Spleen (tissue), 11 donors: ENCODE results near the gene C2CD2. TPM values are rescaled to one million over a fixed set of nuclear protein-coding genes. Genes with fewer than 3 reads are reported as not detected.

Source experiments
- DNase-seq: peaks from one replicate; pipeline ENCODE4 v3.0.0-alpha.2; 2020
- H3K27ac ChIP-seq, 8 donors: fragments of 200-600 bp; sonication (generic) in 7 of 8; 1 replicate in 4 of 8; 2 replicates in 4 of 8; pipeline versions ENCODE4 v1.5.0 to v1.8.0; 2016 to 2021; ENCODE audit warnings: inconsistent platforms in 4 of 8, mild to moderate bottlenecking in 4 of 8, moderate library complexity in 1 of 8
- H3K27me3 ChIP-seq, 7 donors: fragments of 200-600 bp; sonication (generic) in 6 of 7; replicated peaks in 1 of 7; 1 replicate in 4 of 7; 2 replicates in 3 of 7; pipeline versions ENCODE4 v1.5.0 to v1.8.0; 2016 to 2021; ENCODE audit warnings: inconsistent platforms in 3 of 7, mild to moderate bottlenecking in 1 of 7
- H3K36me3 ChIP-seq, 6 donors: fragments of 200-600 bp; sonication (generic) in 5 of 6; 1 replicate in 4 of 6; 2 replicates in 2 of 6; pipeline versions ENCODE4 v1.5.0 to v1.8.0; 2016 to 2021; ENCODE audit warnings: inconsistent platforms in 2 of 6
- H3K4me1 ChIP-seq, 6 donors: fragments of 200-600 bp; sonication (generic) in 5 of 6; 1 replicate in 3 of 6; 2 replicates in 3 of 6; pipeline versions ENCODE4 v1.5.0 to v1.8.0; 2016 to 2021; ENCODE audit warnings: inconsistent platforms in 3 of 6
- H3K4me3 ChIP-seq, 8 donors: fragments of 200-600 bp; sonication (generic) in 7 of 8; 1 replicate in 4 of 8; 2 replicates in 4 of 8; pipeline versions ENCODE4 v1.5.0 to v1.8.0; 2016 to 2021; ENCODE audit warnings: inconsistent platforms in 4 of 8, mild to moderate bottlenecking in 4 of 8, moderate library complexity in 2 of 8
- H3K9me3 ChIP-seq, 8 donors: fragments of 200-600 bp; sonication (generic) in 7 of 8; 1 replicate in 4 of 8; 2 replicates in 4 of 8; pipeline versions ENCODE4 v1.5.0 to v1.8.0; 2016 to 2021; ENCODE audit warnings: inconsistent platforms in 4 of 8
- CTCF ChIP-seq, 11 experiments: fragments of 200-600 bp in 7 of 11; fragments of 450-650 bp in 4 of 11; sonication (generic) in 4 of 11; IDR thresholded peaks in 8 of 11; conservative IDR thresholded peaks in 3 of 11; 1 replicate in 7 of 11; 2 replicates in 4 of 11; pipeline versions ENCODE4 v1.4.0 to v1.8.0; 2016 to 2021; ENCODE audit warnings: antibody characterized with exemption in 11 of 11, inconsistent platforms in 4 of 11, mild to moderate bottlenecking in 1 of 11
- POLR2A ChIP-seq, 3 donors: fragments of 450-650 bp; IDR thresholded peaks; one replicate each; pipeline ENCODE4 v1.5.1; 2017; ENCODE audit warnings: antibody characterized with exemption in 3 of 3, mild to moderate bottlenecking in 1 of 3
- POLR2AphosphoS5 ChIP-seq, 3 donors: sonication (generic); formaldehyde crosslinking; IDR thresholded peaks; one replicate each; pipeline ENCODE4 v1.5.1; 2017; ENCODE audit warnings: antibody characterized with exemption in 3 of 3
- WGBS, 5 donors: extraction: QIAGEN DNeasy Blood & Tissue Kit in 3 of 5; methylation state at CpG; one replicate each; pipeline versions ENCODE4 v1.1.5 to v1.1.7; 2013 to 2018; 5-methylcytosine and 5-hydroxymethylcytosine counted together
- intact Hi-C: fragments of 100-400 bp; cut with DNase I; formaldehyde crosslinking; loops from one replicate; pipeline ENCODE4 v1.15.0; 2023; ENCODE audit warnings: low total_unique reads
- polyA plus RNA-seq, 3 donors: library from polyadenylated mRNA; stranded (reverse); fragments of 200-250 nt; gene quantifications; one replicate each; pipeline ENCODE4 v1.2.1, GENCODE V29; 2013
- small RNA-seq, 4 donors: library from RNA; depleted of rRNA; stranded (forward); fragments of <200 nt; gene quantifications; one replicate each; pipeline ENCODE3, GENCODE V24; 2016
- total RNA-seq, 7 donors: library from RNA; depleted of rRNA in 3 of 7; stranded (reverse); fragments of >200 nt in 3 of 7; fragmentation: NEBNext Ultra II Directional in 4 of 7; extraction: Animal tissue kit (Norgen Biotek cat#: 25700) in 4 of 7; gene quantifications; one replicate each; pipeline versions ENCODE4 v1.1.0 to v1.2.1, GENCODE V29; 2016 to 2021
- donor health status: healthy with polysubstance abuse.
- donor health status: DM: no; HTN: no; CAD: no; lungs with moderate emphysema.
- donor health status: DM: no; HTN: no; CAD: no.
- donor health status: Bipolar disorder and iron deficiency.
- donor health status: healthy.
- donor health status: DM: no; HTN: no; CAD: no.
- donor health status: DM: yes; HTN: yes; CAD: no.

Gene C2CD2
- total and polyA plus RNA-seq, 10 donors = 12.9 to 163 (median 98.9) TPM

GRCh38 chr21:41835711-41836154, 118.1 kb downstream of the C2CD2 start:
- H3K27ac ChIP-seq = no peak overlapping the region
- H3K4me1 ChIP-seq = peaks cover 0 to 4% (median 0%) of the 10 kb centered on the region in 6 donors
- no peaks in the 10 kb centered on the region for H3K27me3 ChIP-seq
- DNase-seq = peak; percentile 52
- intact Hi-C loops = no loop called here
- TF ChIP-seq POLR2AphosphoS5 (IDR thresholded peaks at IDR 0.05) (no peak), POLR2A (IDR thresholded peaks at IDR 0.05) (no peak), CTCF (IDR thresholded peaks at IDR 0.05 in 8 of 11, conservative IDR thresholded peaks at IDR 0.05 in 3 of 11) (no peak)
- H3K9me3 ChIP-seq = peaks cover 0 to 5% (median 3%) of the 10 kb centered on the region in 8 donors
- WGBS, 5 donors = 70 to 84% (median 81%) methylated on average over 10 of the region's 10 CpGs
- peaks cover 0 to 93% (median 50%) of the 10 kb centered on the region in 6 donors for H3K36me3 ChIP-seq
- H3K4me3 ChIP-seq = no peak overlapping the region

Small RNA genes lying within 50 kb of the gene (small RNA-seq; reads per million reads assigned to genes)
- gene RF00334 = 0 reads per million in 4 donors

Other genes starting within 250 kb of the C2CD2 start
- gene RIPK4, start 187.0 kb downstream of the C2CD2 start, total RNA-seq = not detected
- under 1 TPM; 0.02 to 0.06 (median 0.06) TPM for gene RIPK4, start 187.0 kb downstream of the C2CD2 start, polyA plus RNA-seq
- gene PRDM15, start 74.7 kb downstream of the C2CD2 start, total RNA-seq = 10 to 100 TPM in 6 of 7 donors, 1 to 10 TPM in 1; 8.4 to 18.0 (median 12.2) TPM
- gene PRDM15, start 74.7 kb downstream of the C2CD2 start, polyA plus RNA-seq = 1 to 10 TPM; 4.4 to 6.5 (median 6.0) TPM
- gene ZBTB21, start 56.3 kb upstream of the C2CD2 start, total RNA-seq = 10 to 100 TPM; 10.6 to 21.7 (median 16.2) TPM
- gene ZBTB21, start 56.3 kb upstream of the C2CD2 start, polyA plus RNA-seq = 1 to 10 TPM; 1.9 to 3.0 (median 1.9) TPM
- gene UMODL1, start 117.3 kb upstream of the C2CD2 start, total RNA-seq = under 1 TPM in 5 of 7 donors, not detected in 2; 0.09 to 0.85 (median 0.28) TPM
- under 1 TPM in 2 of 3 donors, not detected in 1; 0.02 to 0.03 TPM for gene UMODL1, start 117.3 kb upstream of the C2CD2 start, polyA plus RNA-seq